H9 (cell line): ENCODE data around the gene SPATA2L. TPM values are rescaled to one million over a fixed set of nuclear protein-coding genes. Genes with fewer than 3 reads are reported as not detected.
"Not testable (repeated sequence)": the region's sequence is repeated elsewhere in the genome, so short reads cannot be mapped to it uniquely, and the experiment has no call there.

Experiments
- DNase-seq: peaks from one replicate; pipeline ENCODE4 v3.0.0-alpha.2; 2017
- H2AFZ ChIP-seq: one replicate; pipeline ENCODE4 v1.6.1; 2013; ENCODE audit warnings: mild to moderate bottlenecking, low read length, control low read depth, moderate library complexity
- H2AK5ac ChIP-seq: 2 replicates; pipeline ENCODE4 v1.6.1; 2013; ENCODE audit warnings: low read length, control low read depth, mixed read lengths; ENCODE audit not compliant: insufficient read length
- H2BK120ac ChIP-seq: one replicate; pipeline ENCODE4 v1.6.1; 2013; ENCODE audit warnings: low read depth, mild to moderate bottlenecking, low read length, control low read depth, inconsistent platforms; ENCODE audit not compliant: poor library complexity, severe bottlenecking
- H2BK12ac ChIP-seq: 2 replicates; pipeline ENCODE4 v1.6.1; 2013; ENCODE audit warnings: low read length, control low read depth, mixed read lengths, low read depth; ENCODE audit not compliant: insufficient read length
- H2BK15ac ChIP-seq: 2 replicates; pipeline ENCODE4 v1.6.1; 2013; ENCODE audit warnings: low read depth, low read length, control low read depth
- H2BK20ac ChIP-seq: one replicate; pipeline ENCODE4 v1.6.1; 2013; ENCODE audit warnings: low read depth, mild to moderate bottlenecking, low read length, control low read depth, inconsistent platforms; ENCODE audit not compliant: poor library complexity, severe bottlenecking
- H2BK5ac ChIP-seq: 2 replicates; pipeline ENCODE4 v1.6.1; 2013; ENCODE audit warnings: low read length, control low read depth, mixed read lengths; ENCODE audit not compliant: insufficient read length
- H3K14ac ChIP-seq: 2 replicates; pipeline ENCODE4 v1.6.1; 2013; ENCODE audit warnings: low read length, control low read depth; ENCODE audit not compliant: insufficient read depth
- H3K18ac ChIP-seq: 2 replicates; pipeline ENCODE4 v1.6.1; 2013; ENCODE audit warnings: low read depth, mild to moderate bottlenecking, mixed read lengths, low read length, control low read depth; ENCODE audit not compliant: insufficient read length
- H3K23ac ChIP-seq: 2 replicates; pipeline ENCODE4 v1.6.1; 2013; ENCODE audit warnings: low read length, control low read depth, mixed read lengths, low read depth; ENCODE audit not compliant: insufficient read length
- H3K23me2 ChIP-seq: 2 replicates; pipeline ENCODE4 v1.6.1; 2013; ENCODE audit warnings: low read depth, mild to moderate bottlenecking, mixed read lengths, low read length, control low read depth; ENCODE audit not compliant: insufficient read length, poor library complexity, severe bottlenecking
- H3K27ac ChIP-seq: 2 replicates; pipeline ENCODE4 v1.5.1; 2013; ENCODE audit warnings: low read length, control low read depth, mixed read lengths, low read depth; ENCODE audit not compliant: insufficient read length
- H3K27me3 ChIP-seq: 2 replicates; pipeline ENCODE4 v1.6.1; 2013; ENCODE audit warnings: low read length, control low read depth, inconsistent platforms; ENCODE audit not compliant: insufficient read depth
- H3K4ac ChIP-seq: 2 replicates; pipeline ENCODE4 v1.6.1; 2013; ENCODE audit warnings: low read depth, mild to moderate bottlenecking, control low read depth, inconsistent platforms, low read length, moderate library complexity
- H3K4me1 ChIP-seq: 2 replicates; pipeline ENCODE4 v1.6.1; 2013; ENCODE audit warnings: low read length, control low read depth, inconsistent platforms; ENCODE audit not compliant: insufficient read depth
- H3K4me2 ChIP-seq: 2 replicates; pipeline ENCODE4 v1.6.1; 2013; ENCODE audit warnings: low read length, control low read depth, mixed read lengths; ENCODE audit not compliant: insufficient read length, insufficient read depth
- H3K56ac ChIP-seq: 2 replicates; pipeline ENCODE4 v1.6.1; 2013; ENCODE audit warnings: low read depth, mild to moderate bottlenecking, mixed read lengths, low read length, control low read depth; ENCODE audit not compliant: insufficient read length
- H3K79me1 ChIP-seq: 2 replicates; pipeline ENCODE4 v1.6.1; 2013; ENCODE audit warnings: low read depth, mild to moderate bottlenecking, moderate library complexity, low read length, control low read depth, inconsistent platforms; ENCODE audit not compliant: insufficient read depth, poor library complexity, severe bottlenecking
- H3K79me2 ChIP-seq: 2 replicates; pipeline ENCODE4 v1.6.1; 2013; ENCODE audit warnings: low read length, control low read depth, inconsistent platforms; ENCODE audit not compliant: insufficient read depth
- H3K9ac ChIP-seq: 2 replicates; pipeline ENCODE4 v1.6.1; 2013; ENCODE audit warnings: low read length, control low read depth, mixed read lengths; ENCODE audit not compliant: insufficient read length; ENCODE audit errors: extremely low read depth
- H3K9me3 ChIP-seq: one replicate; pipeline ENCODE4 v1.6.1; 2013; ENCODE audit warnings: low read depth, low read length, inconsistent platforms; ENCODE audit not compliant: control insufficient read depth
- H3T11ph ChIP-seq: one replicate; pipeline ENCODE4 v1.6.1; 2013; ENCODE audit warnings: mild to moderate bottlenecking, low read length, control low read depth, inconsistent platforms
- H4K20me1 ChIP-seq: one replicate; pipeline ENCODE4 v1.6.1; 2013; ENCODE audit not compliant: control insufficient read depth, insufficient read length, insufficient read depth
- H4K5ac ChIP-seq: 2 replicates; pipeline ENCODE4 v1.6.1; 2013; ENCODE audit warnings: low read depth, mild to moderate bottlenecking, mixed read lengths, low read length, control low read depth; ENCODE audit not compliant: insufficient read length
- H4K8ac ChIP-seq: replicated peaks from 2 replicates; pipeline ENCODE4 v1.6.1; 2013; ENCODE audit warnings: low read length, control low read depth, mixed read lengths, low read depth; ENCODE audit not compliant: insufficient read length
- H4K91ac ChIP-seq: 2 replicates; pipeline ENCODE4 v1.6.1; 2013; ENCODE audit warnings: low read depth, mild to moderate bottlenecking, moderate library complexity, mixed read lengths, low read length, control low read depth; ENCODE audit not compliant: insufficient read length
- H3K27ac Mint-ChIP-seq, 3 experiments: 2 replicates in 2 of 3; 3 replicates in 1 of 3; pipeline ENCODE4 v1.8.0; 2020 to 2021; ENCODE audit warnings: mixed read lengths in 3 of 3, mild to moderate bottlenecking in 1 of 3, moderate library complexity in 1 of 3
- H3K27me3 Mint-ChIP-seq: 2 replicates; pipeline ENCODE4 v1.8.0; 2021; ENCODE audit warnings: low read depth, mild to moderate bottlenecking, moderate library complexity, mixed read lengths
- H3K36me3 Mint-ChIP-seq, 3 experiments: 2 replicates in 2 of 3; 3 replicates in 1 of 3; pipeline ENCODE4 v1.8.0; 2020 to 2021; ENCODE audit warnings: low read depth in 3 of 3, mixed read lengths in 3 of 3; ENCODE audit not compliant: insufficient read depth in 1 of 3
- H3K4me1 Mint-ChIP-seq, 2 experiments: 2 replicates each; pipeline ENCODE4 v1.8.0; 2020; ENCODE audit warnings: mixed read lengths in 2 of 2
- H3K4me3 Mint-ChIP-seq, 2 experiments: 2 replicates in 1 of 2; 3 replicates in 1 of 2; pipeline ENCODE4 v1.8.0; 2020 to 2021; ENCODE audit warnings: mild to moderate bottlenecking in 2 of 2, mixed read lengths in 2 of 2, moderate library complexity in 1 of 2
- H3K9me3 Mint-ChIP-seq, 2 experiments: 2 replicates in 1 of 2; 3 replicates in 1 of 2; pipeline ENCODE4 v1.8.0; 2020; ENCODE audit warnings: mild to moderate bottlenecking in 2 of 2, mixed read lengths in 2 of 2, moderate library complexity in 1 of 2
- WGBS: extraction: QIAGEN DNeasy Blood & Tissue Kit; methylation state at CpG from one replicate; pipeline ENCODE4 v1.1.7; 2013; ENCODE audit warnings: missing lambda C conversion rate, low lambda C conversion rate, mixed read lengths; ENCODE audit not compliant: insufficient read length; ENCODE audit errors: extremely low coverage; 5-methylcytosine and 5-hydroxymethylcytosine counted together
- total RNA-seq: library from RNA; stranded (reverse); gene quantifications from 2 replicates; pipeline ENCODE4 v1.2.1, GENCODE V29; 2021
- TF ChIP-seq, protein P1 (sequence below): fragments of 200-600 bp; sonication (generic); conservative IDR thresholded peaks from 3 replicates; pipeline ENCODE4 v1.8.0; 2021; ENCODE audit warnings: antibody characterized with exemption, mild to moderate bottlenecking

SPATA2L gene
- total RNA-seq, 1 experiment from 2014 or later, result 27.1 TPM

- Histone ChIP-seq H3K56ac (no peak overlapping the region), H3K27ac (no peak overlapping the region), H4K8ac (no peak overlapping the region), H2BK5ac (no peak overlapping the region), H3K4me2 (no peak overlapping the region), H3K79me1 (no peaks in the 10 kb centered on the region), H2AFZ (no peak overlapping the region), H4K5ac (no peak overlapping the region), H2BK120ac (no peak overlapping the region), H2BK15ac (no peak overlapping the region), H2BK20ac (no peak overlapping the region), H3T11ph (no peak overlapping the region), H3K9ac (no peak overlapping the region), H3K23ac (no peak overlapping the region), H3K14ac (no peak overlapping the region), H2BK12ac (no peak overlapping the region), H2AK5ac (no peak overlapping the region), H3K23me2 (peaks cover under 1% of the 10 kb centered on the region), H4K91ac (no peak overlapping the region), H4K20me1 (no peaks in the 10 kb centered on the region), H3K27me3 (no peaks in the 10 kb centered on the region), H3K79me2 (no peaks in the 10 kb centered on the region), H3K4me1 (no peaks in the 10 kb centered on the region), H3K9me3 (no peaks in the 10 kb centered on the region), H3K18ac (no peak overlapping the region), H3K4ac (no peak overlapping the region)
- TF ChIP-seq, protein P1, sequence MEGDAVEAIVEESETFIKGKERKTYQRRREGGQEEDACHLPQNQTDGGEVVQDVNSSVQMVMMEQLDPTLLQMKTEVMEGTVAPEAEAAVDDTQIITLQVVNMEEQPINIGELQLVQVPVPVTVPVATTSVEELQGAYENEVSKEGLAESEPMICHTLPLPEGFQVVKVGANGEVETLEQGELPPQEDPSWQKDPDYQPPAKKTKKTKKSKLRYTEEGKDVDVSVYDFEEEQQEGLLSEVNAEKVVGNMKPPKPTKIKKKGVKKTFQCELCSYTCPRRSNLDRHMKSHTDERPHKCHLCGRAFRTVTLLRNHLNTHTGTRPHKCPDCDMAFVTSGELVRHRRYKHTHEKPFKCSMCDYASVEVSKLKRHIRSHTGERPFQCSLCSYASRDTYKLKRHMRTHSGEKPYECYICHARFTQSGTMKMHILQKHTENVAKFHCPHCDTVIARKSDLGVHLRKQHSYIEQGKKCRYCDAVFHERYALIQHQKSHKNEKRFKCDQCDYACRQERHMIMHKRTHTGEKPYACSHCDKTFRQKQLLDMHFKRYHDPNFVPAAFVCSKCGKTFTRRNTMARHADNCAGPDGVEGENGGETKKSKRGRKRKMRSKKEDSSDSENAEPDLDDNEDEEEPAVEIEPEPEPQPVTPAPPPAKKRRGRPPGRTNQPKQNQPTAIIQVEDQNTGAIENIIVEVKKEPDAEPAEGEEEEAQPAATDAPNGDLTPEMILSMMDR, result no peak
- H3K4me1 Mint-ChIP-seq, result peaks cover 5 to 7% of the 10 kb centered on the region in 2 experiments
- H3K27ac Mint-ChIP-seq, result peak overlapping the region; percentile 40 to 82 (median 49); a peak in 4 of 7 replicates
- no CpG with 5 or more reads among the region's 31 CpGs for WGBS
- H3K9me3 Mint-ChIP-seq, result no peaks in the 10 kb centered on the region; a peak in 1 of 5 replicates
- peaks cover 27 to 63% (median 54%) of the 10 kb centered on the region in 3 experiments for H3K36me3 Mint-ChIP-seq
- DNase-seq, result no peak
- H3K27me3 Mint-ChIP-seq, result peaks cover 2% of the 10 kb centered on the region; the same call in 1 of the 2 replicates
- no peak overlapping the region; a peak in 1 of 5 replicates for H3K4me3 Mint-ChIP-seq
Measured at GRCh38 chr16:89695086-89695874, 6.2 kb downstream of the SPATA2L start.

DNA sequence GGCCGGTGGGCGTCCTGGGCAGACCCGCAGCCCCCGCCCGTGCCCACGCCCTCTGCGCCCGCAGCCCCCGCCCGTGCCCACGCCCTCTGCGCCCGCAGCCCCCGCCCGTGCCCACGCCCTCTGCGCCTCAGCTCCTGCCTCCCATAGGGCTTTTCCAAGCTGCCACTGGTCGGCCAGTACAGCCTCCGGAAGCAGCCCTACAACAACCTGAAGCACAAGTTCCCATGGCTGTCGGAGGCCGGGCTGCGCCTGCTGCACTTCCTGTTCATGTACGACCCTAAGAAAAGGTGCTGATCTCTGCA is 6.8 kb downstream of the SPATA2L start:
- H2BK120ac ChIP-seq, H4K8ac ChIP-seq, H3K4me3 Mint-ChIP-seq, H4K91ac ChIP-seq, H3T11ph ChIP-seq, H2BK20ac ChIP-seq, H2BK12ac ChIP-seq, H3K9me3 Mint-ChIP-seq, H3K56ac ChIP-seq, H3K9ac ChIP-seq, H2AFZ ChIP-seq, H3K23ac ChIP-seq, H3K4me2 ChIP-seq, H2AK5ac ChIP-seq, H3K79me2 ChIP-seq, H4K20me1 ChIP-seq, H3K79me1 ChIP-seq, H3K27me3 ChIP-seq, H2BK5ac ChIP-seq, H3K27me3 Mint-ChIP-seq, H2BK15ac ChIP-seq, H3K27ac ChIP-seq, H3K9me3 ChIP-seq, H3K4me1 Mint-ChIP-seq, H3K4me1 ChIP-seq, H3K4ac ChIP-seq, H3K18ac ChIP-seq, H4K5ac ChIP-seq, DNase-seq, H3K23me2 ChIP-seq, H3K14ac ChIP-seq: not testable (repeated sequence)
- WGBS, result no CpG with 5 or more reads among the region's 23 CpGs
- peaks cover 32 to 66% (median 59%) of the 10 kb centered on the region in 3 experiments for H3K36me3 Mint-ChIP-seq
- H3K27ac Mint-ChIP-seq, result peak overlapping the region in 2 of 3 experiments; percentile 40 to 79; a peak in 3 of 7 replicates
